GM12878 (cell line): ENCODE data around the gene PC. TPM values are rescaled to one million over a fixed set of nuclear protein-coding genes. Genes with fewer than 3 reads are reported as not detected.

Source experiments
- ATAC-seq: fragments of 200-7000 bp; cut with Tn5 transposase; 3 replicates; pipeline ENCODE4 v1.9.1; 2020; ENCODE audit warnings: mild to moderate bottlenecking, moderate library complexity
- BruUV-seq: library from RNA; stranded (reverse); fragments of 400-500 nt; replicated peaks from 2 replicates; lab custom pipeline; 2021; lab: Mats Ljungman, UMichigan
- CTCF ChIA-PET: fragments of 300-600 bp; sonication (Branson Sonifier 250); formaldehyde crosslinking; extraction: SDS; loops from one replicate; lab custom pipeline; 2021; ENCODE audit warnings: inconsistent platforms; lab: Yijun Ruan, JAX
- POLR2A ChIA-PET: fragments of 350-600 bp; formaldehyde crosslinking; extraction: SDS; loops from one replicate; lab custom pipeline; 2021; ENCODE audit warnings: inconsistent platforms; lab: Charles Lee
- RAD21 ChIA-PET: fragments of 300-600 bp; sonication (Branson Sonifier 250); formaldehyde crosslinking; loops from one replicate; lab custom pipeline; 2023; ENCODE audit warnings: antibody characterized with exemption; ENCODE audit not compliant: unreplicated experiment; lab: Charles Lee
- SMC1A ChIA-PET: fragments of 300-600 bp; sonication (Branson Sonifier 250); formaldehyde crosslinking; loops from one replicate; lab custom pipeline; 2023; ENCODE audit not compliant: unreplicated experiment, uncharacterized antibody; lab: Charles Lee
- DNase-seq: peaks from one replicate; pipeline ENCODE4 v3.0.0-alpha.2; 2011; ENCODE audit warnings: low read depth, low spot score
- FAIRE-seq: peaks from 3 replicates; lab custom pipeline; 2011; peaks lifted over from hg19 to GRCh38; lab: Jason Lieb, UNC
- H2AFZ ChIP-seq: 2 replicates; pipeline ENCODE4 v1.6.0; 2011; ENCODE audit warnings: low read depth, low read length, control low read depth; ENCODE audit not compliant: control insufficient read depth
- H3K27ac ChIP-seq: 2 replicates; pipeline ENCODE4 v1.5.1; 2011; ENCODE audit warnings: control low read depth; ENCODE audit not compliant: control insufficient read depth, insufficient read depth
- H3K27me3 ChIP-seq, 2 experiments: replicated peaks in 1 of 2; 2 replicates each; pipeline versions ENCODE4 v1.6.0 to v1.6.1; 2011; ENCODE audit warnings: low read length in 1 of 2; ENCODE audit not compliant: control insufficient read depth in 2 of 2, insufficient read depth in 2 of 2
- H3K36me3 ChIP-seq, 2 experiments: 2 replicates each; pipeline ENCODE4 v1.5.1; 2011; ENCODE audit warnings: low read length in 1 of 2; ENCODE audit not compliant: control insufficient read depth in 2 of 2, insufficient read depth in 2 of 2
- H3K4me1 ChIP-seq: 2 replicates; pipeline ENCODE4 v1.6.1; 2011; ENCODE audit warnings: mild to moderate bottlenecking, low read length, moderate library complexity, mixed read lengths; ENCODE audit not compliant: control insufficient read depth, insufficient read depth
- H3K4me2 ChIP-seq: 2 replicates; pipeline ENCODE4 v1.6.0; 2011; ENCODE audit warnings: control low read depth; ENCODE audit not compliant: control insufficient read depth, insufficient read depth
- H3K4me3 ChIP-seq: fragments of 200-600 bp; sonication (generic); 2 replicates; pipeline ENCODE4 v1.5.1; 2016
- H3K79me2 ChIP-seq: 2 replicates; pipeline ENCODE4 v1.6.0; 2011; ENCODE audit warnings: low read length; ENCODE audit not compliant: control insufficient read depth, insufficient read depth
- H3K9ac ChIP-seq: 2 replicates; pipeline ENCODE4 v1.8.0; 2011; ENCODE audit warnings: low read length, control low read depth, mixed read lengths; ENCODE audit not compliant: control insufficient read depth, insufficient read depth
- H3K9me3 ChIP-seq: replicated peaks from 3 replicates; pipeline ENCODE4 v1.5.1; 2011; ENCODE audit warnings: mild to moderate bottlenecking, low read length; ENCODE audit not compliant: control insufficient read depth, insufficient read depth
- H4K20me1 ChIP-seq: 2 replicates; pipeline ENCODE4 v1.6.0; 2011; ENCODE audit not compliant: control insufficient read depth, insufficient read depth
- CBX3 ChIP-seq: fragments of 200-600 bp; sonication (generic); IDR thresholded peaks from 2 replicates; pipeline ENCODE4 v1.6.1; 2016; ENCODE audit warnings: low read depth, borderline replicate concordance
- CEBPB ChIP-seq, 2 experiments: fragments of 150-350 bp in 1 of 2; IDR thresholded peaks; 2 replicates each; pipeline ENCODE4 v1.6.1; 2012 to 2014; ENCODE audit warnings: low read depth in 2 of 2, low read length in 2 of 2, borderline replicate concordance in 1 of 2, inconsistent platforms in 1 of 2
- ELK1 ChIP-seq: IDR thresholded peaks from 2 replicates; pipeline ENCODE4 v1.6.1; 2012; ENCODE audit warnings: low read depth, low read length, improper control_type of control experiment
- FOXM1 ChIP-seq: IDR thresholded peaks from 2 replicates; pipeline ENCODE4 v1.6.1; 2012; ENCODE audit warnings: low read depth, mild to moderate bottlenecking, inconsistent platforms, low read length, moderate library complexity
- HCFC1 ChIP-seq: fragments of 150-350 bp; IDR thresholded peaks from 2 replicates; pipeline ENCODE4 v1.6.1; 2014; ENCODE audit warnings: low read length
- HDAC6 ChIP-seq: fragments of 200-600 bp; sonication (generic); IDR thresholded peaks from one replicate; pipeline ENCODE4 v1.8.0; 2017; ENCODE audit warnings: antibody characterized with exemption; ENCODE audit not compliant: unreplicated experiment
- IRF3 ChIP-seq: fragments of 450-650 bp; IDR thresholded peaks from 2 replicates; pipeline ENCODE4 v1.6.1; 2014; ENCODE audit warnings: mild to moderate bottlenecking
- USF1 ChIP-seq: IDR thresholded peaks from 2 replicates; pipeline ENCODE4 v1.6.1; 2011; ENCODE audit warnings: borderline replicate concordance, low read depth, mild to moderate bottlenecking, moderate library complexity, mixed read lengths, low read length; ENCODE audit not compliant: insufficient read depth; ENCODE audit errors: extremely low read length
- WGBS: methylation state at CpG from one replicate; pipeline ENCODE4 v1.1.6; 2016; ENCODE audit warnings: low lambda C conversion rate; ENCODE audit not compliant: insufficient replicate concordance, insufficient coverage; ENCODE audit errors: missing lambda C conversion rate; 5-methylcytosine and 5-hydroxymethylcytosine counted together
- in situ Hi-C: fragments of 300-500 bp; cut with MboI; formaldehyde crosslinking; loops from 9 replicates; pipeline ENCODE4 v1.14.3; 2018; ENCODE audit warnings: mixed read lengths
- intact Hi-C: fragments of 100-400 bp; cut with micrococcal nuclease; formaldehyde crosslinking; loops from one replicate; pipeline ENCODE4 v1.14.2; 2022; ENCODE audit not compliant: unreplicated experiment
- polyA plus RNA-seq, 11 experiments: library from polyadenylated mRNA; depleted of rRNA in 4 of 11; unstranded in 6 of 11; stranded (reverse) in 5 of 11; fragments of >200 nt; fragmentation: Nextera tagmentation in 4 of 11; fragmentation: Illumina TruSeq in 1 of 11; extraction: Ambion mirVana in 4 of 11; extraction: Trizol in 1 of 11; gene quantifications; 1 replicate in 1 of 11; 2 replicates in 10 of 11; pipeline versions ENCODE4 v1.2.1 to v1.2.3, GENCODE V29; 2011 to 2016; ENCODE audit warnings: inconsistent platforms in 2 of 11, missing spikeins in 2 of 11, low read depth in 1 of 11
- total RNA-seq, 4 experiments: library from RNA; depleted of rRNA in 3 of 4; stranded (reverse); fragments of >200 nt in 3 of 4; fragmentation: Illumina TruSeq in 1 of 4; extraction: Trizol in 1 of 4; gene quantifications; 2 replicates each; pipeline versions ENCODE4 v1.2.1 to v1.2.3, GENCODE V29; 2013 to 2021

Gene PC
- total and polyA plus RNA-seq, 10 of the 15 experiments (the other 5 are each of a cell fraction or from before 2014, with no cell fraction given) = 0.22 to 10.3 (median 4.5) TPM

- TF ChIP-seq ELK1 (no peak), FOXM1 (no peak), CEBPB (IDR thresholded peaks at IDR 0.05; ENCODE audit: borderline replicate concordance in 1 of 2, low read depth in 2 of 2, low read length in 2 of 2) (no peak), IRF3 (no peak), HCFC1 (no peak), HDAC6 (no peak)
These were observed 97.7 kb downstream of the PC start (continued) for GRCh38 chr11:66860449-66860831.

- peaks cover 6% of the 10 kb centered on the region for H3K4me1 ChIP-seq
- no peaks in the 10 kb centered on the region for H3K9me3 ChIP-seq
- no peaks in the 10 kb centered on the region for H4K20me1 ChIP-seq
- intact Hi-C loops = no loop called here
- 85% methylated on average over 36 of the region's 41 CpGs for WGBS
- H3K27ac ChIP-seq = no peak overlapping the region
- no peak overlapping the region for H3K9ac ChIP-seq
- ChIA-PET SMC1A (interaction anchor here (0.6 kb wide), 1 partner anchor 303 kb away, joined by 3 read pairs; no protein-coding TSS in a partner anchor), RAD21 (no interaction called here), CTCF (no interaction called here), POLR2A (no interaction called here)
- no peak for ATAC-seq
- DNase-seq = no peak
- H3K4me3 ChIP-seq = no peak overlapping the region
- no peaks in the 10 kb centered on the region for H3K27me3 ChIP-seq
- in situ Hi-C loops = no loop called here
- FAIRE-seq = no peak
- no peak for TF ChIP-seq CBX3
- TF ChIP-seq USF1 = peak; percentile 5
- no peak overlapping the region for H3K4me2 ChIP-seq
- no peak overlapping the region for H2AFZ ChIP-seq
- BruUV-seq = no TSS peak
- peaks cover 8% of the 10 kb centered on the region for H3K79me2 ChIP-seq
- H3K36me3 ChIP-seq = no peaks in the 10 kb centered on the region
These were observed 98.3 kb downstream of the PC start for GRCh38 chr11:66859686-66860448.
